Activated naive CD4-positive, alpha-beta T cell (primary cell): Measurements from ENCODE around the gene MAP2K5.

Experiments
- DNase-seq, 4 experiments: peaks; one replicate each; lab custom pipeline; 2025; lab: John Stamatoyannopoulos, UW

Gene MAP2K5

DNA sequence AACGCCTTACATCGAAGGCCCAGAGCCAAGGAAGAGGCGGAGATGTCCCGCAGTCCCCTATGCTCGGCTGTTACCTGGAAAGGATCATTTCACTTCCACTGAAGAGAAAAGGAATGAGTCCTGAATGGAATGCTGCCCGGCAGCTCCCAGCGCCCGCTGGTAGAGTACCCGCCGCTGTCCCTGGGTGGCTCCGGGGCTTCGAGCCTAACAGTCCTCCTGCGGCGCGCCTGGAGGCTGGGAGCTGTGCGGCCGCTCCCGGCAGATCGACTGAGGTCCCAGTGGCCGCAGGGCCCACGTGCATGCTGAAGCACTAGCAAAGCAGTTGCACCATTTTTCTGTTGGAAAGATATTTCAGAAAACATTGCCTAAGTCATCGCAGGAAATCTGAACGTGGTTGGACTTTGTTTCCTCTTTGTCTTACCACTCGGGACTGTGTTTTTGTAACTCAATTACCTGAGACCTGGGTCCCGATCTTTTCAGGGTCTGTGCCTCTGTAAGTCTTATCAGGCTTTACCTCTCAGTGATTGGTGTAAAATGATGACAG lies 296.4 kb downstream of the MAP2K5 start:
- DNase-seq, result no peak

DNA sequence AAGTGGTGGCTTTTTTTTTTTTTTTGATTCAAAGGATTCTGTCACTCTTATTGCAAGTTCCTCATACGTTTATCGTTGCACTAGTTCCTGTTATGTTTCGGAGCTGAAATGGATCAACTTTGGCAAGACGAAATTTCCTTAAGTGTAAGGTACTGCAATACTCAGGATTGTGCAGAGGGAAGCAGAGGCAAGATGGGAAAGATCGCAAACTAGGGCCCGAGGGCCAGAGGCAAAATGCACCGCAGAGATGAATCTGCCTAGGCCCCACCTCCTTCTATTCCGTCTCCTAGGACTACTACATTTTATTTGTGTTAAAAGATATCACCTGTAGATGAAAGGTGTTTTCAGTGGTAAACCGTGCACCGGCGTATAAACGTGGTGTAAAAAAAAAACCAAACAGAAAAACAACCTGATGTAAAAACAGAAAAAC lies 297.0 kb downstream of the MAP2K5 start:
- DNase-seq, result no peak

DNA sequence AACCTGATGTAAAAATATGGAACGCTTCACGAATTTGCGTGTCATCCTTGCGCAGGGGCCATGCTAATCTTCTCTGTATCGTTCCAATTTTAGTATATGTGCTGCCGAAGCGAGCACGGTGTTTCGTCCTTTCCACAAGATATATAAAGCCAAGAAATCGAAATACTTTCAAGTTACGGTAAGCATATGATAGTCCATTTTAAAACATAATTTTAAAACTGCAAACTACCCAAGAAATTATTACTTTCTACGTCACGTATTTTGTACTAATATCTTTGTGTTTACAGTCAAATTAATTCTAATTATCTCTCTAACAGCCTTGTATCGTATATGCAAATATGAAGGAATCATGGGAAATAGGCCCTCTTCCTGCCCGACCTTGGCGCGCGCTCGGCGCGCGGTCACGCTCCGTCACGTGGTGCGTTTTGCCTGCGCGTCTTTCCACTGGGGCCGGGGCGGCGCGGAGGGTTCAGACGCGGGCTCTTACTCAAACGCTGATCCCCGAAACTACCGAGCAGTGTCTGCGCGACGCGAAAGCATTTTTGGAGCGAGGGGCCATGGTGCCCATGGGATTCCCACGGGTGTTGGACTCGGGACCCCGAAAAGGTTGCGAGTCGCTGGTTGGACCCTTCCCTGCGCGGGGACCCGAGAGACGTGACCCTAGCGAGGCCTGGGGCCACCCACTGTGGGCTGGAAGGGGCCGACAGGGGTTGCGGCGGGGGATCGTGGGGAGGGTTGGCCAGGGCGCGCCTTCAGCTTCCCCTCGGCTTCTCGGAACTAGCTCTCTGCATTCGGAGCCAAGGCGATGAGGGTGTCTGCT lies 297.6 kb downstream of the MAP2K5 start, which contains the start of gene RNU6-1:
TSS of gene RNU6-1 (minus strand) at position 117 of the 820 bp plus-strand sequence.
- peak; percentile 74 to 94 (median 89) for DNase-seq

DNA sequence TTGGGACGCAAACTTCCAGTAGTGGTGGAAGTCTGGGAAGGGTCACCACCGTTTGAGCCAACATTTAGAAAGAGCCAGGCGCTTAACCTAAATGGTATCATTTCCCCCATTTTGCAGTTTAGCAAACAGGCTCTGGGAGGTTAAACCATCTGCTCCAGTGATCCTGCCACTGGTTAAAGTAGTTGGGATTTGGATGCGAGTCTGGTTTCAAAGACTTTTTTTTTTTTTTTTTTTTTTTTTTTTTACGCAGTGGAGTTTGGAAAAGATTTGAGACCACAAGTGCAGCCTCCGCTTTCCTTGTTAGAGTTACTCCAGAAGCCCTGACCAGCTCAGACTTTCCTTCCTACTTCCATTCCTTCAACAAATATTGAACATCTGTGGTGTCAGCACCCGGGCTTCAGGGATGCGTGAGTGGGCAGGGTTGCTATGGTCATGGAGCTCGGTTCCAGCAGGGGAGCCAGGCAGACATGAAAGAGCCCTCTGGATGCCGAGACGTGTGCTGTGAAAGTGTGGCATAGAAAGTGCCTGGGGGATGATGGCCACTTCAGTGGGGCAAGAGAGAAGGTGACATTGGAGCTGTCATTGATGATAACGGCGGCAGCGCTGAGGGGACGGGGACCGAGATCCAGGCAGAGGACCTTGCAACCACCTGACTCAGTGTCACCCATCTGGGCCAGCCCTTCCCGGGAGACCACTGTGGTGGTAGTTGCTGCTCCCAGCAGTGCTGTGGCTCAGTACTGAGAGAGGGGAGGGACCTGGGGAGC lies 298.4 kb downstream of the MAP2K5 start:
- DNase-seq, result no peak

DNA sequence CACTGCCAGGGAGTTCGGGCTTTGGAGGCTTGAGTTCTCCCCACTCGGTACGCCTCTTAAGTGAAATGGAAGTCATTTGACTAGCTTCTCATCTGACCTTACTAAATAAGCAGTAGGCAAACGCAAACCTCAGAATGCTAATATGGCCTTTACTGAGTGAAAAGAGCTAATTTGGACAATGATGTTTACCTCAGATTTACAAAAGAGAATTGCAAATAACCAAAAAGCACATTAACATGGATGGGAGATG lies 298.9 kb downstream of the MAP2K5 start:
- DNase-seq, result no peak

DNA sequence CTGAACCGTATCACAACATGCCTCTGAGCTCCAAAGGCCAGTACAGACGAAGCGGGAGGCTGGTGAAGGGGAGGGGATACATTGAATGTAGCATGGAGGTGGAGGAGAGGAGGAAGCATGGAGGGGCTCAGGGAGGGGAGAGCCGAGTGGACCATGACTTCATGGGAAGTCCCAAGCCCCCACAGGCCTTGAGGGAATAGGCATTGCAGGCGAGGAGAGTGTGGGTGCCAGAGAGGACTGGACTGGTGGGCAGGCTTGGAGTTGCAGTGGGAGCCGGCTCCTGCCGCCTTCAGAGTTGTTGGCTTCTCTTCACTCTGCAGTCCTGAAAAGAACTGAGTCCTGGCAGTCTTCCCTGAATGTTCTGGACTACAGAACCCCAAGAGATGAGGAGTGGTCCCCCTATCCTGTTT lies 300.6 kb downstream of the MAP2K5 start:
- no peak for DNase-seq

DNA sequence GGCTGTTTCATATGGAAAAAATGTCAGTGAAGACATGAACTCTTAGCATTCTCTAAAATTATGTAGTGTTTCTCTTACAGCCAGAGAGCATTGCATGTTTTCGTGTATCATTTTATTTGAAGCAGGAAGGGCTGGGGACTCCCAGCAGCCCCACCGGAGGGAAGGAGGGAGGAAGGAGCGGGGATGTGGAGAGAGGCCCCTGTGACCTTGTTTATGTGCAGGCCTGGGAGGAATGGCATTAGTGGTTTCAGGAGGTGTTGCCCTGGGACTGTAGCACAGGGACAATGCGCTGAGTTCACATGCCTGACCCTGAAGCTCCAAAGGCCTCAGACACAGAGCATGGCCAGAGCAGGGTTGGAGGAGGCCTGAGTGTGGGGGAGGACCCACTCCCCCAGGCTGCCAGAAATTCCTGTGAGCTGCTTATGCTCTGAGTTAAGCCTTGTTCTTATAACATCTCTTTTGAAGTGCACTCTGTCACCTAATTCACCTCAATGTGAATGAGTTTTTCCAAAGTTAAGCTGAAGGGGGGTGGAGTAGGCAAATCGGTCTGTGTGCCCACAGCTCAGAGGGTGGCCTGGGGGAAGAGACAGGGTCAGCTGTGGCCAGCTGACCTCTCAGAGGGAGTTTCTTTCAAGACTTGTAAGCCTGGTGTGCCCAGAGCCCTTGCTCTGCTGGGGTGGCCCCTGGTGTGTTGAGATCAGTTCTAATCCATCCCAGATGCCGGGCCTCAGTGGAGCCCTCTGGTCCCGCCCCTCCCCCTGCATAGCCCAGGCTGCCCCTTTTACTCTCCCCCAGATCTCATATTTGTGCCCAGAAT lies 301.3 kb downstream of the MAP2K5 start:
- DNase-seq, result no peak

DNA sequence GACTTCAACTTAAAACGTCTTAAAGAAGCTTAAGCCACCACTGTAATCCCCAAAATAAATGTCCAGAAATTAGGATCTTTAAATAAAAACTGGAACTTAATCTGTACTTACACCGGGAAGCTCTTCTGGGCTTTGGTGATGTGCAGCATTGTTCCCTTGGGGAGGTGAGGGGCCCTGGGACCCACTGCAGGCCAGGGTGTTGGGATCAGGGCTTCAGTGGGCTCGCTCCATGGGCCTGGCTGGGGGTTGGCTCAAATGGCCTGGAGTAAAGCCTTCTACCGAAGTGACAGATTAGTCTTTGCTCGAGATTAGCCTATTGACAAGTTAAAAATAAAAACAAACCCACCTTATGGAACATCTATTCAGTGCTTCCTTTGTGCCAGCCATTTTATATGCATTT lies 303.5 kb downstream of the MAP2K5 start:
- DNase-seq, result no peak

DNA sequence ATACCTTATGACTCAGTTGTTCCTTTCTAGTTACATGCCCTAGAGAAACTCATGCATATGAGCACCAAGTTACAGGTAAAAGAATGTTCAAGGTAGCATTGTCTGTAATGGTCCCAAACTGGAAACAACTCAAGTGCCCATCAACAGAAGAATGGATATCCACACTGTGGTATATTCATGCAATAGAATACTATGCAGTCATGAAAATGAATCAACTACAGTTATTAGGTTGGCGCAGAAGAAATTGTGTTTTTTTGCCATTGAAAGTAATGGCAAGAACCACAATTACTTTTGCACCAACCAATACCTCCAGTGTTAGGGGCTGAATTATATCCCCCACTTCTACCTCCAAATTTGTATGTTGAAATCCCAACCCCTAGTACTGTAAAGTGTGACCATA lies 307.0 kb downstream of the MAP2K5 start:
- no peak for DNase-seq

DNA sequence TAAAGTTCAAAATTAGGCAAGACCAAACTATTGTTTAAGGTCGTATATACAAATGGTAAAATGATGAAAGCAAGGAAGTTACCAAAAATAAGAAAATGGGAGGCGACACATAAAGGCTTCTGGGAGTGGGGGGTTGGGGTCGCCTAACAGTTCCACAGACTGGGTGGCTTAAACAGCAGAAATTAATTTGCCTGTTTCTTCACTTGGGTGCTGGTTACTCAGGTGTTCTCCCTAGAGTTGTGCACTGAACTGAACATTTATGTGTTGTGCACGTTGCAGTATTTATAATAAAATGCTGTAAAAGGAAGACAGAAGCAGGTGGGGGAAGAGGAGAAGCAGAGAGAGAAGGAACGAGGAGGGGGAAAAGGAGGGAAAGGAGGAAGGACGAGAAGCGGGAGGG lies 307.8 kb downstream of the MAP2K5 start:
- no peak for DNase-seq

DNA sequence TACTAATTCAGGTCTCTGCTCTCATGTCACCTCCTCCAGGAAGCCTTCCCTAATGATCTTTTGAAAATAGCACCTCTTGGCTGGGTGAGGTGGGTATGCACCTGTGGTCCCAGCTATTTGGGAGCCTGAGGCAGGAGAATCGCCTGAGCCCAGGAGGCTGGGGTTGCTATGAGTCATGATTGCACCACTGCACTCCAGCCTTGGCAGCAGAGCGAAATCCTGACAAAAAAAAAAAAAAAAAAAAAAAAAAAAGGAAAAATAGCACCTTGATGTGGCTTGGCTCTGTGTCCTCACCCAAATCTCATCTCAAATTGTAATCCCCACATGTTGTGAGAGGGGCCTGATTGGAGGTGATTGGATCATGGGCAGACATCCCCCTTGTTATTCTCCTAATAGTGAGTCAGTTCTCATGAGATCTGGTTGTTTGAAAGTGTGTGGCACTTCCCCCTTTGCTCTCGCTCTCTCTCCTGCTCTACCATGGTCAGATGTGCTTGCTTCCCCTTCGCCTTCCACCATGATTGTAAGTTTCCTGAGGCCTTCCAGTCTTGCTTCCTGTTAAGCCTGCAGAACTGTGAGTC lies 308.6 kb downstream of the MAP2K5 start:
- no peak for DNase-seq

DNA sequence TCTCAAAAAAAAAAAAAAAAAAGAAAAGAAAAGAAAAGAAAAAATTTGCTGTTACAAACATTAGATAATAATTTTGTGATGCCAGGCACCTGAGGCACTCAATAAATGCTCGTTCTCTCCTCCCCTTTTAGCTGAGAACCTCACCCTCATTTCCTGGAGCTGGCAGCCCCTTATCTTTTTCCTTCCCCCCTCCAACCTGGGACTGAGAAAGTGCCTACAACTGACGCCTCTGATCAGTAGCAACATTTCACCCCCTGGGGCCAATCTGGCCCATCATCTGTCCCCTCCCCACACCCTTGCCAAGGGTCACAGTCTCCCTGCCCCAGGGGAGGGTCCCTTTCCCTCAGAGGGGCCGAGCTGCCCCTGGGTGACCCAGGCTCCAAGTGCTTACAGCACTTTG lies 309.9 kb downstream of the MAP2K5 start:
- DNase-seq, result no peak

DNA sequence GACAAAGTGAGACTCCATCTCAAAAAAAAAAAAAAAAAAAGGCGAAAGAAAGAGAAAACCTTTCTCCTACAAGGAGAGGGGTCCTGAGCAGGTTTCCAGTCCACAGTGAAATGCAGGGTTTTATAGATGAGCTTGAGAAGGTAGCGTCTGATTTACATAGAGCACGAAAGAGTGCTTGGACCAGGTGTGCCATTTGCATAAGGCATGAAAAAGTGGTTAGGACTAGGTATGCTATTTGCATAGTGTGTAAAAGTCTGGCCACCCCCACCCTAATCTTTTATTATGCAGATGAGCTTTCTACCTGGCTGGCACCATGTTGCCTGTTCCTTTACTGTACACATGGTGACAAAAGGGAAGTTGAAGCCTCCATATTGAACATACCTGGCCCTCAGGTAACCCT lies 311.0 kb downstream of the MAP2K5 start:
- no peak for DNase-seq

DNA sequence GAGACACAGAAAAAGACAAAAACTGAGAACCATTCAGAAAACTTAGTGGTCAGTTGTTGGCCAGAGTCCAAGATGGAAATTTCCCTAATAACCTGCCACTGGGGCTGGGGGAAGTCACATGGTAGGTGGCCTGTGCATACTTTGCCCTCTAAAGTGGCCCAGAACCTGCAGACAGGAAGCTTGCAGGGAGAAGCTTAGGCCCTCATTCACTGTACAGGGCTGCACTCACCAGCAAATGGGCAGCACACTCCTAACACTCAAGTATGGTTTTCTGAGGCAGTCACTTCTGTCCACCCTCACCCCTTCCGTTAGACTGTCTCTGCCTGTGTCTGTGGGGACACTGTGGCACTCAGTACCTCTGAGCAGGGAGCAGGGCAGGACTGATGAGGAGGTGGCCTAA lies 311.9 kb downstream of the MAP2K5 start:
- DNase-seq, result no peak

DNA sequence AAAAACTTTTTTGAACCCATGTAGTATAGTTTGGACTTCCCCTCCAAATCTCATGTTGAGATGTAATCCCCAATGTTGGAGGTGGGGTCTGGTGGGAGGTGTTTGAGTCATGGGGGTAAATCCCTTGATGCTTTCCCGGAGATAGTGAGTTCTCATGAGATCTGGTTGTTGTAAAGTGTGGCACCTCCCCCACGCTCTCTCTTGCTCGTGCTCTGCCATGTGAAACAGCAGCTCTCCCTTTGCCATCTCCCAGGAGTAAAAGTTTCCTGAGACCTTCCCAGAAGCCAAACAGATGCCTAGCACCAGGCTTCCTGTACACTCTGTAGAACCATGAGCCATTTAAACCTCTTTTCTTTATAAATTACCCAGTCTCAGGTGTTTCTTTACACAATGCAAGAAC lies 313.3 kb downstream of the MAP2K5 start:
- no peak for DNase-seq
